Coronary artery (tissue), 2 donors: ENCODE results near the gene EFCAB11.

Experiments
- DNase-seq: peaks from one replicate; pipeline ENCODE4 v3.0.0-alpha.2; 2017; ENCODE audit warnings: low spot score
- H3K27ac ChIP-seq, 2 donors: fragments of 200-600 bp; sonication (generic); one replicate each; pipeline ENCODE4 v1.5.1; 2016 to 2019
- H3K4me3 ChIP-seq: fragments of 200-600 bp; sonication (generic); 2 replicates; pipeline ENCODE4 v1.5.1; 2016; ENCODE audit warnings: mild to moderate bottlenecking, moderate library complexity
- TF ChIP-seq, protein P1 (sequence below): fragments of 200-600 bp; sonication (generic); IDR thresholded peaks from one replicate; pipeline ENCODE4 v1.5.1; 2019; ENCODE audit warnings: antibody characterized with exemption

The EFCAB11 gene

DNA sequence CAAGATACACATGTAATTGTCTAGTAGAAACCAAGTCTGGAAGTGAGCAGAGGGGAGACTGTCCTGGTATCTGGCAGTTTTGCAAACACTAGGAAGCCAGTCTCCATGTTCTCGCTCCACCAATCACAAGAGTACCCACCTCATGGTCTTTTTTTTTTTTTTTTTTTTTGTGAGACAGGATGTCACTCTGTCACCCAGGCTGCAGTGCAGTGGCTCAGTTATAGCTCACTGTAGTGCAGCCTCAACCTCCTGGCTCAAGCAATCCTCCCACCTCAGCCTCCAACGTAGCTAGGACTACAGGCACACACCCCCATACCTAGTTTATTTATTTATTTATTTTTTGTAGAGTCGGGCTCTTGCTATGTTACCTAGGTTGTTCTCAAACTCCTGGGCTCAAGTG, 189.2 kb downstream of the EFCAB11 start:
- TF ChIP-seq, protein P1, sequence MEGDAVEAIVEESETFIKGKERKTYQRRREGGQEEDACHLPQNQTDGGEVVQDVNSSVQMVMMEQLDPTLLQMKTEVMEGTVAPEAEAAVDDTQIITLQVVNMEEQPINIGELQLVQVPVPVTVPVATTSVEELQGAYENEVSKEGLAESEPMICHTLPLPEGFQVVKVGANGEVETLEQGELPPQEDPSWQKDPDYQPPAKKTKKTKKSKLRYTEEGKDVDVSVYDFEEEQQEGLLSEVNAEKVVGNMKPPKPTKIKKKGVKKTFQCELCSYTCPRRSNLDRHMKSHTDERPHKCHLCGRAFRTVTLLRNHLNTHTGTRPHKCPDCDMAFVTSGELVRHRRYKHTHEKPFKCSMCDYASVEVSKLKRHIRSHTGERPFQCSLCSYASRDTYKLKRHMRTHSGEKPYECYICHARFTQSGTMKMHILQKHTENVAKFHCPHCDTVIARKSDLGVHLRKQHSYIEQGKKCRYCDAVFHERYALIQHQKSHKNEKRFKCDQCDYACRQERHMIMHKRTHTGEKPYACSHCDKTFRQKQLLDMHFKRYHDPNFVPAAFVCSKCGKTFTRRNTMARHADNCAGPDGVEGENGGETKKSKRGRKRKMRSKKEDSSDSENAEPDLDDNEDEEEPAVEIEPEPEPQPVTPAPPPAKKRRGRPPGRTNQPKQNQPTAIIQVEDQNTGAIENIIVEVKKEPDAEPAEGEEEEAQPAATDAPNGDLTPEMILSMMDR = no peak
- no peak overlapping the region for H3K27ac ChIP-seq
- DNase-seq = no peak
- H3K4me3 ChIP-seq = no peak overlapping the region

DNA sequence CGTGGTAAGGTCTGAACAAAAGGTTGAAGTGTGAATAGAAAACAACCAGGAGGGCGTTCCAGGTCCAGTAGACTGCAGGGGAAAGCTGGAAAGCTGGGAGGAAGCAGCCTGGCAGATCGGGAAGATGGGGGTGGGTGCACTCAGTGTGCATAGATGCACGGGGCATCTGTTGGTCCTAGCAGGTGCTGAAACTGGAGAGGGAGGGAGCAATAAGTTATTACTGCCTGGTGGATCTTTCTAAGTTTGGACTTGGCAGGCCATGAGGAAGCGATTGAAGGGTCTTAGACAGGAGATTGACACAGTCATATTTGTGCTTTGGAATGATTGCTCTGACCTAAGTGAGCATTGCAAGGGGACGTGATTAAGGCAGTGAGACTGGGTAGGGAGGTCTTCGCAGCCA, 194.4 kb downstream of the EFCAB11 start:
- DNase-seq = no peak
- Histone ChIP-seq H3K4me3 (no peak overlapping the region), H3K27ac (no peak overlapping the region)
- TF ChIP-seq, protein P1 = no peak

DNA sequence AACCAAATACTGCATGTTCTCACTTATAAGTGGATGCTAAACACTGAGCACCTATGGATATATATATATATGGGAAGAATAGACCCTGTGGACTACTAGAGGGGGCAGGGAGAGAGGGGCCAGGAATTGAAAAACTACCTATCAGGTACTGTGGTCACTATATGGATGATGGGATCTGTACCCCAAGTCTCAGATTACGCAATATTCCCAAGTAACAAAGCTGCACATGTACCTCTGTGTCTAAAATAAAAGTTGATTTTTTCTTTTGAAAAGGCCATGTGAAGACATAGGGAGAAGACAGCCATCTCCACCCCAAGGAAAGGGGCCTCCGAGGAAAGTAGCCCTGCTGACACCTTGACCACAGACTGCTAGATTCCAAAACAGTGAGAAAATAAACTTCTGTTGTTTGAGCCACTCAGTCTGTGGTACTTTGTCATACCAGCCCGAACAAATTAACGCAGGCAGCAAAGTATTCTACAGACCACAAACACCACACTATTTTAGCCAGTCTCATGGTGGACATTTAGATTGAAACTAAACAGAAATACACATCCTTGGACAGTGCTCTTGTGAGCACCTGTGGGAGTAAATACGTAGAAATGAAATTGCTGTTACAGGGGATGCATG, 197.1 kb downstream of the EFCAB11 start:
- H3K4me3 ChIP-seq = no peak overlapping the region
- TF ChIP-seq, protein P1 = no peak

DNA sequence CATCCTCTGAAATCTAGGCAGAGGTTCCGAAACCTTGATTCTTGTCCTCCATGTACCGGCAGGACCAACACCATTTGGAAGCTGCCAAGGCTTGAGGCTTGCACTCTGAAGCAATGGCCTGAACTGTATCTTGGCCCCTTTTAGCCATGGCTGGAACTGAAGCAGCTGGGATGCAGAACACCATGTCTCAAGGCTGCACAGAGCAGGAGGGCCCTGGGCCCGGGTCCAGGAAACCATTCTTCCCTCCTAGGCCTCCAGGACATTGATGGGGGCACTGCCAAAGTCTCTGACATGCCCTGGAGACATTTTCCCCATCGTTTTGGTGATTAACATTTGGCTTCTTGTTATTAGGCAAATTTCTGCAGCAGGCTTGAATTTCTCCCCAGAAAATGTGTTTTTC, 198.7 kb downstream of the EFCAB11 start:
- TF ChIP-seq, protein P1 = no peak
- Histone ChIP-seq H3K4me3 (no peak overlapping the region), H3K27ac (no peak overlapping the region)
- DNase-seq = no peak

More for the DNA sequence above, 197.1 kb downstream of the EFCAB11 start:
- DNase-seq = no peak
- no peak overlapping the region for H3K27ac ChIP-seq

DNA sequence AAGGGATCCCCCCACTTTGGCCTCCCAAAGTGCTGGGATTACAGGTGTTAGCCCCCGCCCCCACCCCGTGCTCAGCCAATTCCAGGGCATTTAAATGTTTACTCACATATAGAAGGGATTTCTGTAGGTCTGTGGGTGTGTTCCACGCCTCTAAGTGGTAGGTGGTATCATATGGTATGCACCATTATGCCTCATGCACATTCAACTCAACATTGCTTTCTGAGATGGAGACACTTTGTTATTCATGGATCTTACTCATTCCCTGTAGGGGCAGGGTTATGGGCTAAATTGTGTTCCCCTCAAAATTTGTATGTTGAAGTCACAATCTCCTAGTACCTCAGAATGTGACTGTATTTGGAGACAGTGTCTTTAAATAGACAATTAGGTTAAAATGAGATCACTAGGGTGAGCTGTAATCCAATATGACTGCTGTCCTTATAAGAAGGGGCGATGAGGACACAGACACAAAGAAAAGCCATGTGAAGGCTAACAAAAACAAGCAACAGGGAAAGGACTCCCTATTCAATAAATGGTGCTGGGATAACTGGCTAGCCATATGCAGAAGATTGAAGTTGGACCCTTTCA, 200.6 kb downstream of the EFCAB11 start:
- H3K27ac ChIP-seq = no peak overlapping the region
- TF ChIP-seq, protein P1 = no peak
- no peak for DNase-seq
- H3K4me3 ChIP-seq = no peak overlapping the region

DNA sequence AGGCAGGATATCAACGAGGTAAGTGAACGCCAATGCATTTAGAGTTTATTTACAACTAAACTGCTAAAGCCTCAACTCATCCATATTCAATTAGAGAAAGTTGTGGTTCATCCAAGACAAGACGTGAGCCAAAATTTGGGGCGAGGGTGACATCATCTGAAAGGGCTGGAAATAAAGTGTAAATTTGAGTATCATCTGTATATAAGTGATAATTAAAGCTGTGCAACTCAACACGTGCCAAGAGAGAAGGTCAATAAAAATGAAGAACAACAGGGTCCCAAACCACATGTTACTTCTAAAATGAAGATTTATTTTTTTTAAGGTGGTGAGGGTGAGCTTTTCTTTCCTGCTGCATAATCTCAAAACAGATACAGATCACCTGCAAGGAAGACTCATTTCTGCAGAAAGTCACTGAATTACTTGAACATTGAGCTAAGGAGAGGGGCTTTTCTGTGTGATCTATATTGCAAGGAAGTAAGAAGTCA, 203.6 kb downstream of the EFCAB11 start:
- H3K27ac ChIP-seq = no peak overlapping the region
- TF ChIP-seq, protein P1 = no peak
- H3K4me3 ChIP-seq = no peak overlapping the region
- DNase-seq = no peak

DNA sequence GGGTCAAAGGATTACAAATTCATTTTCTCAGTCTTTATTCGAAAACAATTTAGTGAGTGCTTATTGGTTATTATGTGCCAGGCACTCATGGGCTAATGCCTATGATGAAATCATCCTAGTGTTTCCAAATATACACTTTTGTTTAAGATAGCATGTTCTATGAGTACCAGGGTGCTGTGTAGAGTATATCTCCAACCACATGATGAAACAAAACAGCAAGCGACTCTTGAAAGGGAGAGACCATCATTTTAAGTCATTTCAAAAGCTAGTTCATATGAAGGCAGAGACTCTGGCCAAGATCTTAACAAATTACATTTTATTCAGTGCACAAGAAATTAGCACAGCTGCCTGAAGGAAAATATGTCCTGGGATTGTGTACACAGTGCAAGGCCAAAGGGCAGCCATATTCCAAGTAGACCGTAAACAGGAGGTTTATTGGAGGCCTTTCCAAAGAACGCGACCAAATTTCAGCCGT, 204.2 kb downstream of the EFCAB11 start:
- no peak overlapping the region for H3K27ac ChIP-seq
- TF ChIP-seq, protein P1 = no peak

More for the DNA sequence above, 204.2 kb downstream of the EFCAB11 start:
- H3K4me3 ChIP-seq = no peak overlapping the region
- DNase-seq = no peak
